B cell (primary cell): Measurements from ENCODE around the gene SUSD4. TPM values are rescaled to one million over a fixed set of nuclear protein-coding genes. Genes with fewer than 3 reads are reported as not detected.

ENCODE experiments used
- ATAC-seq: fragments of 200-7000 bp; cut with Tn5 transposase; one replicate; pipeline ENCODE4 v1.10.0; 2021; ENCODE audit warnings: low read depth, mild to moderate bottlenecking, moderate number of reproducible peaks, moderate library complexity
- CTCF ChIA-PET: fragments of 350-600 bp; sonication (Branson Sonifier 250); formaldehyde crosslinking; loops from one replicate; lab custom pipeline; 2021; ENCODE audit warnings: antibody characterized with exemption, inconsistent platforms; lab: Charles Lee
- POLR2A ChIA-PET: fragments of 350-600 bp; sonication (Branson Sonifier 250); formaldehyde crosslinking; loops from one replicate; lab custom pipeline; 2021; ENCODE audit warnings: antibody characterized with exemption; lab: Charles Lee
- DNase-seq: peaks from one replicate; pipeline ENCODE4 v3.0.0; 2013
- H2AFZ ChIP-seq: 2 replicates; pipeline ENCODE4 v1.6.1; 2012; ENCODE audit warnings: mild to moderate bottlenecking, low read depth, low read length; ENCODE audit not compliant: insufficient read depth, poor library complexity, severe bottlenecking
- H3K27ac ChIP-seq, 2 donors: 1 replicate in 1 of 2; 2 replicates in 1 of 2; pipeline ENCODE4 v1.5.1; 2012 to 2013; ENCODE audit warnings: low read length in 2 of 2, mild to moderate bottlenecking in 2 of 2, moderate library complexity in 1 of 2
- H3K27me3 ChIP-seq, 4 experiments: fragments of 200-600 bp in 1 of 4; sonication (generic) in 1 of 4; replicated peaks in 1 of 4; 1 replicate in 2 of 4; 2 replicates in 2 of 4; pipeline versions ENCODE4 v1.6.1 to v1.7.0; 2013 to 2016; ENCODE audit warnings: low read length in 3 of 4, mild to moderate bottlenecking in 2 of 4, mixed read lengths in 1 of 4, moderate library complexity in 1 of 4; ENCODE audit not compliant: insufficient read depth in 4 of 4, control insufficient read depth in 3 of 4; ENCODE audit errors: control extremely low read depth in 1 of 4
- H3K36me3 ChIP-seq, 2 experiments: replicated peaks in 1 of 2; 1 replicate in 1 of 2; 2 replicates in 1 of 2; pipeline versions ENCODE4 v1.6.1 to v1.7.1; 2013; ENCODE audit warnings: low read length in 1 of 2; ENCODE audit not compliant: insufficient read depth in 2 of 2, control insufficient read depth in 1 of 2; ENCODE audit errors: control extremely low read depth in 1 of 2, extremely low read depth in 1 of 2
- H3K4me1 ChIP-seq, 2 donors: fragments of 200-600 bp in 1 of 2; sonication (generic) in 1 of 2; 1 replicate in 1 of 2; 2 replicates in 1 of 2; pipeline versions ENCODE4 v1.5.1 to v1.6.1; 2013 to 2017; ENCODE audit warnings: low read length in 2 of 2; ENCODE audit not compliant: control insufficient read depth in 2 of 2, insufficient read depth in 2 of 2
- H3K4me2 ChIP-seq: replicated peaks from 2 replicates; pipeline ENCODE3; 2012; ENCODE audit warnings: mild to moderate bottlenecking, low read depth, low read length; ENCODE audit not compliant: poor library complexity, severe bottlenecking
- H3K4me3 ChIP-seq, 5 experiments: fragments of 200-600 bp in 1 of 5; sonication (generic) in 1 of 5; 1 replicate in 3 of 5; 2 replicates in 2 of 5; pipeline versions ENCODE4 v1.5.1 to v1.7.0; 2011 to 2016; ENCODE audit warnings: low read length in 4 of 5, mild to moderate bottlenecking in 4 of 5, low read depth in 2 of 5, control low read depth in 1 of 5, moderate library complexity in 1 of 5; ENCODE audit not compliant: insufficient read depth in 1 of 5; ENCODE audit errors: control extremely low read depth in 1 of 5, extremely low read depth in 1 of 5
- H3K79me2 ChIP-seq: fragments of 200-600 bp; sonication (generic); one replicate; pipeline ENCODE4 v1.6.0; 2016; ENCODE audit warnings: low read length; ENCODE audit not compliant: control insufficient read depth, insufficient read depth
- H3K9ac ChIP-seq: fragments of 200-600 bp; sonication (generic); 2 replicates; pipeline ENCODE4 v1.6.1; 2017; ENCODE audit warnings: mild to moderate bottlenecking, low read length, moderate library complexity
- H3K9me3 ChIP-seq, 3 donors: one replicate each; pipeline versions ENCODE4 v1.6.1 to v1.7.1; 2013; ENCODE audit warnings: low read length in 2 of 3; ENCODE audit not compliant: control insufficient read depth in 2 of 3, insufficient read depth in 1 of 3; ENCODE audit errors: control extremely low read depth in 1 of 3
- H4K20me1 ChIP-seq: 2 replicates; pipeline ENCODE4 v1.6.0; 2012; ENCODE audit warnings: mild to moderate bottlenecking, low read length; ENCODE audit not compliant: insufficient read depth, control insufficient read depth, poor library complexity, severe bottlenecking
- H3K27ac Mint-ChIP-seq: one replicate; pipeline ENCODE4 v1.8.0; 2021; ENCODE audit warnings: mixed read lengths
- H3K27me3 Mint-ChIP-seq: one replicate; pipeline ENCODE4 v1.8.0; 2021; ENCODE audit warnings: mixed read lengths
- H3K4me1 Mint-ChIP-seq: one replicate; pipeline ENCODE4 v1.8.0; 2021; ENCODE audit warnings: mixed read lengths
- H3K4me3 Mint-ChIP-seq: one replicate; pipeline ENCODE4 v1.8.0; 2021; ENCODE audit warnings: mixed read lengths
- H3K9me3 Mint-ChIP-seq: one replicate; pipeline ENCODE4 v1.8.0; 2022; ENCODE audit warnings: mixed read lengths; ENCODE audit not compliant: insufficient read depth
- CTCF ChIP-seq: fragments of 200-600 bp; IDR thresholded peaks from one replicate; pipeline ENCODE4 v1.8.0; 2022; ENCODE audit warnings: antibody characterized with exemption, mild to moderate bottlenecking
- EZH2 ChIP-seq: IDR thresholded peaks from 2 replicates; pipeline ENCODE4 v1.6.1; 2012; ENCODE audit warnings: borderline replicate concordance, low read depth, mild to moderate bottlenecking, moderate library complexity, low read length; ENCODE audit not compliant: insufficient read depth, poor library complexity, severe bottlenecking
- WGBS: methylation state at CpG from one replicate; pipeline ENCODE4 v1.1.5; 2013; ENCODE audit warnings: missing lambda C conversion rate; ENCODE audit not compliant: insufficient coverage; 5-methylcytosine and 5-hydroxymethylcytosine counted together
- intact Hi-C: fragments of 100-400 bp; cut with micrococcal nuclease; formaldehyde crosslinking; loops from one replicate; pipeline ENCODE4 v1.10.0; 2022
- polyA plus RNA-seq: library from polyadenylated mRNA; depleted of rRNA; stranded (reverse); fragments of >200 nt; gene quantifications from 2 replicates; pipeline ENCODE4 v1.2.3, GENCODE V29; 2012
- total RNA-seq, 2 donors: library from RNA; stranded (reverse); fragments of 120-200 nt in 1 of 2; gene quantifications; 1 replicate in 1 of 2; 2 replicates in 1 of 2; pipeline versions ENCODE4 v1.2.3 to v1.2.4, GENCODE V29; 2013 to 2022

SUSD4 gene
- total and polyA plus RNA-seq, 2 donors (not counting 1 experiment from before 2014, with no cell fraction given), result 0.13 TPM; not detected in 1

- Mint-ChIP-seq H3K27me3 (peaks cover 10% of the 10 kb centered on the region), H3K4me3 (no peak overlapping the region), H3K4me1 (no peaks in the 10 kb centered on the region), H3K27ac (no peak overlapping the region), H3K9me3 (no peaks in the 10 kb centered on the region)
- no peak overlapping the region for H3K9ac ChIP-seq
- DNase-seq (no peak), ATAC-seq (no peak)
- H3K4me3 ChIP-seq, result no peak overlapping the region
- WGBS, result 65% methylated on average over 2 of the region's 3 CpGs
- H2AFZ ChIP-seq, result no peak overlapping the region
- H3K4me2 ChIP-seq, result no peak overlapping the region
- CTCF ChIA-PET, result no interaction called here
- H3K79me2 ChIP-seq, result no peaks in the 10 kb centered on the region
- H3K9me3 ChIP-seq, result no peaks in the 10 kb centered on the region
- no peaks in the 10 kb centered on the region for H4K20me1 ChIP-seq
- no peaks in the 10 kb centered on the region for H3K36me3 ChIP-seq
- TF ChIP-seq CTCF (no peak), EZH2 (no peak)
- POLR2A ChIA-PET, result no interaction called here
- intact Hi-C loops, result no loop called here
- H3K27ac ChIP-seq, result no peak overlapping the region
- peaks cover 0 to 8% (median 0%) of the 10 kb centered on the region in 4 experiments for H3K27me3 ChIP-seq
- H3K4me1 ChIP-seq, result no peaks in the 10 kb centered on the region
Observed at GRCh38 chr1:223330466-223330865, 33.5 kb downstream of the SUSD4 start.

GRCh38 chr1:223329664-223330415, 34.1 kb downstream of the SUSD4 start:
- no peak overlapping the region for H2AFZ ChIP-seq
- no peak overlapping the region for H3K27ac ChIP-seq
- no peak overlapping the region for H3K27ac Mint-ChIP-seq
- no peak overlapping the region for H3K4me2 ChIP-seq
- DNase-seq (no peak), ATAC-seq (no peak)
- ChIA-PET CTCF (no interaction called here), POLR2A (no interaction called here)
- no peak overlapping the region for H3K9ac ChIP-seq
- peaks cover 0 to 8% (median 0%) of the 10 kb centered on the region in 4 experiments for H3K27me3 ChIP-seq
- WGBS, result 67% methylated on average over 2 of the region's 5 CpGs
- intact Hi-C loops, result no loop called here
- H3K4me3 ChIP-seq, result no peak overlapping the region
- no peaks in the 10 kb centered on the region for H3K79me2 ChIP-seq
- H4K20me1 ChIP-seq, result no peaks in the 10 kb centered on the region
- no peaks in the 10 kb centered on the region for H3K4me1 ChIP-seq
- no peaks in the 10 kb centered on the region for H3K36me3 ChIP-seq
- H3K9me3 ChIP-seq, result no peaks in the 10 kb centered on the region
- TF ChIP-seq CTCF (no peak), EZH2 (no peak)
- no peaks in the 10 kb centered on the region for H3K9me3 Mint-ChIP-seq
- H3K4me3 Mint-ChIP-seq, result no peak overlapping the region
- peaks cover 8% of the 10 kb centered on the region for H3K27me3 Mint-ChIP-seq
- no peaks in the 10 kb centered on the region for H3K4me1 Mint-ChIP-seq
